Measurements from ENCODE around the gene AP4M1. TPM values are rescaled to one million over a fixed set of nuclear protein-coding genes. Genes with fewer than 3 reads are reported as not detected.

The AP4M1 gene
- total RNA-seq, 2 donors from 2014 or later, result 26.3 to 31.5 TPM

GRCh38 chr7:100119970-100120732 lies 18.7 kb downstream of the AP4M1 start:
- Histone ChIP-seq H3K4me1 (ENCODE audit: control insufficient read depth, insufficient read depth, low read length) (no peaks in the 10 kb centered on the region), H3K9me3 (ENCODE audit: control insufficient read depth, low read length) (no peaks in the 10 kb centered on the region), H3K27me3 (ENCODE audit: control insufficient read depth, insufficient read depth, low read length, poor library complexity, severe bottlenecking) (no peaks in the 10 kb centered on the region), H3K27ac (ENCODE audit: low read depth, low read length) (no peak overlapping the region), H3K4me3 (ENCODE audit: low read length) (peak overlapping the region; percentile 95), H3K36me3 (ENCODE audit: control insufficient read depth, insufficient read depth, low read length) (peaks cover 6% of the 10 kb centered on the region), H3K9ac (ENCODE audit: extremely low read depth, low read length, poor library complexity, severe bottlenecking) (peak overlapping the region; percentile 88)
- TF ChIP-seq CTCF (conservative IDR thresholded peaks at IDR 0.05), result no peak
- peak overlapping the region; percentile 99 for H3K4me3 Mint-ChIP-seq
- H3K9me3 Mint-ChIP-seq, result no peaks in the 10 kb centered on the region
- no peaks in the 10 kb centered on the region for H3K27me3 Mint-ChIP-seq (ENCODE audit: insufficient read depth)
- peak; percentile 90 for DNase-seq
- H3K36me3 Mint-ChIP-seq (ENCODE audit: low read depth), result peaks cover 17% of the 10 kb centered on the region
- peaks cover 8% of the 10 kb centered on the region for H3K4me1 Mint-ChIP-seq
- peak overlapping the region; percentile 99 for H3K27ac Mint-ChIP-seq
- 19 to 33% methylated on average over 12 to 19 of the region's 19 CpGs for WGBS, 2 experiments (ENCODE audit: insufficient coverage in 1 of 2, insufficient read length in 1 of 2)

- Histone ChIP-seq H3K9ac (ENCODE audit: extremely low read depth, low read length, poor library complexity, severe bottlenecking) (no peak overlapping the region), H3K27me3 (ENCODE audit: control insufficient read depth, insufficient read depth, low read length, poor library complexity, severe bottlenecking) (no peaks in the 10 kb centered on the region), H3K9me3 (ENCODE audit: control insufficient read depth, low read length) (no peaks in the 10 kb centered on the region), H3K4me1 (ENCODE audit: control insufficient read depth, insufficient read depth, low read length) (no peaks in the 10 kb centered on the region), H3K27ac (ENCODE audit: low read depth, low read length) (no peak overlapping the region), H3K4me3 (ENCODE audit: low read length) (peak overlapping the region; percentile 95), H3K36me3 (ENCODE audit: control insufficient read depth, insufficient read depth, low read length) (peaks cover 5% of the 10 kb centered on the region)
- DNase-seq, result no peak
- no peaks in the 10 kb centered on the region for H3K9me3 Mint-ChIP-seq
- 58 to 80% methylated on average over 1 of the region's 1 CpG for WGBS, 2 experiments (ENCODE audit: insufficient coverage in 1 of 2, insufficient read length in 1 of 2)
- H3K27me3 Mint-ChIP-seq (ENCODE audit: insufficient read depth), result no peaks in the 10 kb centered on the region
- H3K36me3 Mint-ChIP-seq (ENCODE audit: low read depth), result peaks cover 16% of the 10 kb centered on the region
- peak overlapping the region; percentile 99 for H3K27ac Mint-ChIP-seq
- TF ChIP-seq CTCF (conservative IDR thresholded peaks at IDR 0.05), result no peak
- peak overlapping the region; percentile 99 for H3K4me3 Mint-ChIP-seq
- peaks cover 8% of the 10 kb centered on the region for H3K4me1 Mint-ChIP-seq
Measured at GRCh38 chr7:100120733-100121036, 19.2 kb downstream of the AP4M1 start.

- TF ChIP-seq CTCF (conservative IDR thresholded peaks at IDR 0.05), result no peak
- Mint-ChIP-seq H3K4me1 (peaks cover 8% of the 10 kb centered on the region), H3K27me3 (ENCODE audit: insufficient read depth) (no peaks in the 10 kb centered on the region), H3K27ac (peak overlapping the region; percentile 64), H3K4me3 (no peak overlapping the region), H3K9me3 (no peaks in the 10 kb centered on the region), H3K36me3 (ENCODE audit: low read depth) (peaks cover 6% of the 10 kb centered on the region)
- no peak for DNase-seq
- H3K9ac ChIP-seq (ENCODE audit: extremely low read depth, low read length, poor library complexity, severe bottlenecking), result no peak overlapping the region
- H3K4me3 ChIP-seq (ENCODE audit: low read length), result no peak overlapping the region
- WGBS, 2 experiments (ENCODE audit: insufficient coverage in 1 of 2, insufficient read length in 1 of 2), result 83 to 89% methylated on average over 12 to 13 of the region's 13 CpGs
- no peak overlapping the region for H3K27ac ChIP-seq (ENCODE audit: low read depth, low read length)
- H3K9me3 ChIP-seq (ENCODE audit: control insufficient read depth, low read length), result no peaks in the 10 kb centered on the region
- no peaks in the 10 kb centered on the region for H3K27me3 ChIP-seq (ENCODE audit: control insufficient read depth, insufficient read depth, low read length, poor library complexity, severe bottlenecking)
- H3K4me1 ChIP-seq (ENCODE audit: control insufficient read depth, insufficient read depth, low read length), result no peaks in the 10 kb centered on the region
- peaks cover 5% of the 10 kb centered on the region for H3K36me3 ChIP-seq (ENCODE audit: control insufficient read depth, insufficient read depth, low read length)
Measured at GRCh38 chr7:100122067-100122466, 20.6 kb downstream of the AP4M1 start.
